Jurkat, Clone E6-1 (cell line): Measurements from ENCODE around the gene MAP3K9.
"Not testable (repeated sequence)": the region's sequence is repeated elsewhere in the genome, so short reads cannot be mapped to it uniquely, and the experiment has no call there.

Source experiments
- DNase-seq: peaks from one replicate; pipeline ENCODE4 v3.0.0-alpha.2; 2011; ENCODE audit warnings: low read depth, low spot score
- H3K4me3 ChIP-seq: 2 replicates; pipeline ENCODE4 v1.5.1; 2011; ENCODE audit warnings: mild to moderate bottlenecking, low read length, control low read depth, moderate library complexity

The MAP3K9 gene

DNA sequence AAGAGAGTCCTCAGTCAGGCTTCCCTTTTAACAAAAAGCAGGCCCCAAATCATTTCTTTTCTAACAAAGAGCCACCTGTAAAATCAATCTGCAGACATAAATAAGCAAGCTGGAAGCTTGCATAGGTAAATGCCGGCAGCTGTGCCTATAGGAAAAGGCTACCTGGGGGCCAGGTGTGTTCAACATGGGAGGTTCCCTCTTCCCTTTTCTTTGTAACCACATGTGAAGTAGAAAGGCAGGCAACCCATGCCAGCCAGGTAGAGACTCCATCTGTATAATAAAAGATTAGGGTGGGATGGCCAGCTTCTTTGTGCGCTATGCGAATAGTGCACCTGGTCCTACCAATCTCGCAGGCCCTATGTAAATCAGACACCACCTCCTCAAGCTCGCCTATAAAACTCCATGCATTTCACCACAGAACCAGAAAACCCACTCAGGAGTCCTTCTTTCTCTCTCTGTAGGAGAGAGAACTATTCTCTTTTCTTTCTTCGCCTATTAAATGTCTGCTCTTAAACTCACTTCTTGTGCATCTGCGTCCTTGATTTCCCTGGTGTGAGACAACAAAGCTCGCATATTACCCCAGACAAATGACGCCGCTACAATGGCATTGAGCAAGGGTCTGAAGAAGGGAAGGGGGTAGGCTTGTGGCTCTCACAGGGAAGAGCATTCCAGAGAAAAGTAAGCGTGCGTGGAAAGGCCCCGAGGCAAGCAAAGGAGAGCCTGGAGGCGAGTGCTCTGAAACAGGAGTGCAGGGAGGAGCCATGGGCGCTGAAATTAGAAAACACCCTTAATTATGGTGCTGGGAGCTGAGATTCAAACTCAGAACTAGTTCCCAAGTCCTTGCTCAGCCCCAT is 100.4 kb downstream of the MAP3K9 start:
- no peak for DNase-seq

DNA sequence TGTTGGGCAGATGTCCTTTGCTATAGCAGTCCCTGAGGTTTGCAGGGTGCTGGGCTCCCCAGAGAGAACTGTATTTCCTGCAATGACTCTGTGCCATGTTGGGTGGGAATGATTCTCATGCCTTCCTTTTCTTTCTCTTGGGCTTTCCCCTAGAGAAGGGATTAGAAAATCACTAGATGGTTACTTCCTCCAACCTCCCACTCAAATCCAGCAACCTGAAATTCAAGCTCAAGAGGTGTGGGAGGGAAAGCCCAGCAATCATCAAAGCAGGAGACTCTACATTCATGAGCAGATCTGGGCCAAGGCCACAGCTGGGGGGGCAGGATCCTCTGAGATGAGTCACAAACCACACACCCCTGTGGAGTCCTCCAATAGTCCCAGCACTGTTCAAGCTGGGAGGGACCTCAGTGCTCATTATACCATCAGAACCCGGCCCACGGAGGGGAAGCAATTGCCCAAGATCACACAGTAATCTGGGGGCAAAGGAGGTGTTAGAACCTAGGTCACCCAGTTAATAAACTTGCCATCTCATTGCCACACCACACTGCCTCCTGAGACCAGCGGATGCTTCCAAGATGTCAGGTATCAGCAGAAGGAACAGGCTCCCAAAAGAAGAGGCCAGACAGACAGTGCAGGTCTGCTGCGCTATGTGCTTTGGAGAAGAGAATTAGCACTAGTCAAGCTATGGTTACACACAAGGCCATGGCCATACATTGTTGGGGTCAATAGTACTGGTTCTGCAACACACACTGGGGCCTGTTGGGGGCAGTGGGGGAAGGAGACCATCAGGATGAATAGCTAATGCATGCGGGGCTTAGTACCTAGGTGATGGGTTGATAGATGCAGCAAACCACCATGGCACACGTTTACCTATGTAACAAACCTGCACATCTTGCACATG is 101.9 kb downstream of the MAP3K9 start:
- no peak overlapping the region for H3K4me3 ChIP-seq
- no peak for DNase-seq

More for the DNA sequence above, 100.4 kb downstream of the MAP3K9 start:
- no peak overlapping the region for H3K4me3 ChIP-seq

GRCh38 chr14:70706177-70706576 is 103.1 kb downstream of the MAP3K9 start:
- no peak overlapping the region for H3K4me3 ChIP-seq
- no peak for DNase-seq

DNA sequence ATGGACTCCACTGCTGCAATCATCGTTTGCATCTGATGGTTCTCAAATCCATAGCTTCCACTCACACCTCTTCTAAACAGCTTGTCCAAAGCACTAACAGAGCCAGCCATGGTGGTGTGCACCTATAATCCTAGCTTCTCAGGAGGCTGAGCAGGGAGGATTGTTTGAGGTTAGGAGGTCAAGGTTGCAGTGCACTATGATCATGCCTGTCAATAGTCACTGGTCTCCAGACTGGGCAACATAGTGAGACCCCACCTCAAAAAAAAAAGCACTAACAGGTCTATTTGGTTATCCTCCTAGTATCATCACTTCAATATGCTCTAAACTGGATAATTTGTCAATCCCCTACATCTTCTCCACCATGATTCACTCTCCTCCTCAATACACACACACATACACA is 104.4 kb downstream of the MAP3K9 start:
- H3K4me3 ChIP-seq = no peak overlapping the region
- no peak for DNase-seq

DNA sequence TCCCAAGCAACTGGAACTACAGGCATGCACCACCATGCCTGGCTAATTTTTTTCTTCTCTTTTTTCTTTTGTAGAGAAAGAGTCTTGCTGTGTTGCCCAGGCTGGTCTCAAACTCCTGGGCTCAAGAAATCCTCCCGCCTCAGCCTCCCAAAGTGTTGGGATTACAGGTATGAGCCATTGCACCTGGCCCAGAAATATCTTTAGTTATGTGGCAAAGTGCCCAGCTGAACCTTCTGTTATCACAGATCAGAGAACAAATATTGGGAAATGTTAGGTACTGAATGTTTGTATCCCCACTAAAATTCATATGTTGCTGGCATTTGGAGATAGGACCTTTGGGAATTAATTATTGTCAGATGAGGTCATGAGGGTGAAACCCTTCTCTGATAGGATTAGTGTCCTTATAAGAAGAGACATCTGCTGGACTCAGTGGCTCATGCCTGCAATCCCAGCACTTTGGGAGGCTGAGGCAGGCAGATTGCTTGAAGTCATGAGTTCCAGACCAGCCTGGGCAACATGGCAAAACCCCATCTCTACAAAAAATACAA is 105.6 kb downstream of the MAP3K9 start:
- not testable (repeated sequence) for H3K4me3 ChIP-seq, DNase-seq

DNA sequence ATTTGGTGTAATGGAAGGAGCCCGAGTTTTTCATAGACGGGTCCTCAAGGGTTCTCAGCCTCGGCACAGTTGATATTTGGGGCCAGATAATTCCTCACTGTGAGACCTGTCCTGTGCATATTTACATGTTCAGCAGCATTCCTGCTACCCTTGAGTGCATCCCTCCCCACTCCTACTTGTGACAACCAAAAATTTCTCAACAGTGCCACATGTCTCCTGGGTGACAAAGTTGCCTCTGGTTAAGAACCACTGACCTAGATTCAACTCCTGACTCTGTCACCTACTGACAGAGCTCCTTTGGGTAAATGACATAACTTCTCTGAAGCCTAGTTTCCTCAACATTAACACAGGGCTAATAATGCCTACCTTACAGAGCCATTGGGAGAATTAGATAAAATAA is 107.2 kb downstream of the MAP3K9 start:
- DNase-seq = no peak
- no peak overlapping the region for H3K4me3 ChIP-seq

DNA sequence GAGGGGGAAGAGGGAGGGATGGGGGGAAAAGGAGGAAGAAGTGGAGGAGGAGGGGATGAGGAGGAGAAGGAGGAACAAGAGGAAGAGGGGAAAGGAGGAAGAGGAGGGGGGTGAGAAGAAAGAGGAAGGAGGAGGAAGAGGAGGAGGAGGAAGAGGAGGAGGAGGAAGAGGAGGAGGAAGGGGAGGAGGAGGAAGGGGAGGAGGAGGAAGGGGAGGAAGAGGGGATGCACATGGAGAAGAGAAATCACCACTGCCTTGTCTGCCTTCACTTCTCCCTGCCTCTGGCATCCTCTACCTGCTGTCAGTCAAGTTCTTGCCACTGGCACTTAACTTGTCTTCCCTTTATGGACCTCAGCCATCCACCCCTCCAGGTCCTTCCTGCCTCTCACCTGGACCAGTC is 107.7 kb downstream of the MAP3K9 start:
- H3K4me3 ChIP-seq = no peak overlapping the region
- DNase-seq = no peak

DNA sequence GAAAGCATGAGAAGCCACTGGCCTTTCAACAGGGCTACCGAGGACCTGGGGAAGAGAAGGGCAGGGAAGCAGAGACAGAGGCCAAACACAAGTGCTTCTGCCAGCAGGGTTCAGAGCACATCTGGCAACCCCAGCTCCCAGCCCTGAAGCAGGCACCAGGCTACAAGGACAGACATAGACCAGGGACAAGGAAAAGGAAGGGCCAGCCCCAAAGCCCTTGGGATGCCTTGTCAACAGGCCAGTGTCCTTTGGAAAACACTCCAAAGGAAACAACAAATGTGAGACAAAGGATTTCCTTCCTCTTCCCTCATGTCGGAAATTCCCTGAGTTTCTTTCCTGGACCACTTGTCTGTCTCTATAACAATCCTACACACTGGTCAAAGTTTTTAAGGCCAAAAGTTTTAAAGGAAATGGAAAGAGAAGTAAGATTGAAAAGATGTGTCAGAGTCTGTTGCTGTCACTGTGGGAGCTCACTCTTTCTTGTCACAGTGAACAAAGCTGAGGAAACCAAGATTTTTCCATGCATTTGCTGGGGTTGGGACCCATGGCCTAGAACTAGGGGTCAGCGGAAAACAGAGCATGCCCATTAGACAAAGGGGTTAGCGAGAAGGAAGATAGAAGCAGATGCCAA is 108.2 kb downstream of the MAP3K9 start:
- DNase-seq = no peak
- no peak overlapping the region for H3K4me3 ChIP-seq

DNA sequence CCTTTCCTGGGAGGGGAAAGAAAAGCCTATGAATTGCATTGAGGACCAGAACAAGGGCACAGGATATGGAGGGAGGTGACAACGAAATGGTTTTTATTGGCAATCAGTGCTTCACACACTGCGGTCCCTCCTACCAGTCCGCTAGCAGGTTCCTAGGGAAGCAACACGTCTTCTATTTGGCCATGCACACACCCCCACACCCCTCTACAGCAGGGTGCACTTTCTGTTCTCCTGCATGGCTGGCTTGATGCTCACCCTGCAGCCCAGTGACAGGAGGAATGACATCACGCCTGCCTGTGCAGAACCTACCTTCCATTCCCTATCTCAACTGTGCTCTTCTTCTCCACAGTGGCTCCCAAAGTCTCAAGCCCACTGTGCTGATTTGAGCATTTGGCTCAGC is 109.7 kb downstream of the MAP3K9 start:
- no peak for DNase-seq
- H3K4me3 ChIP-seq = no peak overlapping the region

GRCh38 chr14:70698288-70698687 is 111.0 kb downstream of the MAP3K9 start:
- H3K4me3 ChIP-seq = no peak overlapping the region
- DNase-seq = no peak

DNA sequence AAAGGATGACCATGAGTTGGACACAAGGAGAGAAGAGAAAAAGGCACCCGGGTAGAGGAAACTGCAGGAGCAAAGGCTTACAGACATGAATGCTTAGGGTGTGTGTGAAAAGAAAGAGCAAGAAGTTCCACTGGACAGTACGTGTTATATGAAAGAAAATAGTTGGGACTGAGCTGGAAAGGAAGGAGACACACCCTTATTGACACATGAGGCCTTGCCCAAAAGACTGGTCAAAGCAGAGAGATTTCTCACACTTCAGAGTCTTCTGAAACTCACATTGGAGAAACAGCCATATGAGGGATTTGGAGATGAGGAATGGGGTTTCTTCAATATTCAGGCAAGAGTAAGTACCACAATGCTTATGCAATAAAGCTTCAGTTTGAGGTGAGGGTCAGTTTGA is 111.6 kb downstream of the MAP3K9 start:
- H3K4me3 ChIP-seq = no peak overlapping the region
- no peak for DNase-seq

- H3K4me3 ChIP-seq = no peak overlapping the region
- DNase-seq = no peak
These were observed 113.3 kb downstream of the MAP3K9 start for GRCh38 chr14:70696026-70696425.

- no peak for DNase-seq
- H3K4me3 ChIP-seq = no peak overlapping the region
These were observed 117.1 kb downstream of the MAP3K9 start for GRCh38 chr14:70692210-70692609.

GRCh38 chr14:70685474-70686197 is 123.7 kb downstream of the MAP3K9 start:
- no peak overlapping the region for H3K4me3 ChIP-seq
- DNase-seq = no peak

GRCh38 chr14:70683983-70684382 is 125.3 kb downstream of the MAP3K9 start:
- no peak for DNase-seq
- H3K4me3 ChIP-seq = no peak overlapping the region

- no peak for DNase-seq
- H3K4me3 ChIP-seq = no peak overlapping the region
These were observed 128.6 kb downstream of the MAP3K9 start for GRCh38 chr14:70680748-70681147.

- H3K4me3 ChIP-seq = no peak overlapping the region
- no peak for DNase-seq
These were observed 132.0 kb downstream of the MAP3K9 start for GRCh38 chr14:70677341-70677740.
